Forelimb muscle (tissue), 1 donor: Measurements from ENCODE around the gene CLMN. TPM values are rescaled to one million over a fixed set of nuclear protein-coding genes. Genes with fewer than 3 reads are reported as not detected.

Experiments used
- DNase-seq: peaks from one replicate; pipeline ENCODE4 v3.0.0-alpha.2; 2013; ENCODE audit warnings: low read depth
- polyA plus RNA-seq: library from polyadenylated mRNA; unstranded; fragments of 120-200 nt; gene quantifications from one replicate; pipeline ENCODE4 v1.2.1, GENCODE V29; 2013; ENCODE audit not compliant: insufficient read length

The CLMN gene
- polyA plus RNA-seq, 1 donor, result 2.5 TPM

DNA sequence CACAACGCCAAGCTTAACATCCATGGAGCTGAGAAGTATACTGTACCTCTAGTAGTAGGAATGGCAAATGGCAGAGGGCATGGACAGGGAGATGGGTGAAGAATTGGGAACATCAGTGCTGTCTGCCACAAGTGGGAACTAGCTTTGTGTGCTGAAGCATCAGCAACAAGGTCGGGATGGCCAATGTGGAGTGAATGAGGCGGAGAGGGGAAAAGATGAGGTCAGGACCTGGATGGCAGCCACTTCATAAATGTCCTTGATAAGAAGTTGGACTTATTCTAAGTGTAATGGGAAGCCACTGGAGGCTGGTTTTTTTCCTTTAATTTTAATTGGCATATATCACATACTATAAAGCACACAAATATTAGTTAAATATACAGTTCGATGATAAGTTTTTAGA, 21.9 kb upstream of the CLMN start:
- no peak for DNase-seq

DNA sequence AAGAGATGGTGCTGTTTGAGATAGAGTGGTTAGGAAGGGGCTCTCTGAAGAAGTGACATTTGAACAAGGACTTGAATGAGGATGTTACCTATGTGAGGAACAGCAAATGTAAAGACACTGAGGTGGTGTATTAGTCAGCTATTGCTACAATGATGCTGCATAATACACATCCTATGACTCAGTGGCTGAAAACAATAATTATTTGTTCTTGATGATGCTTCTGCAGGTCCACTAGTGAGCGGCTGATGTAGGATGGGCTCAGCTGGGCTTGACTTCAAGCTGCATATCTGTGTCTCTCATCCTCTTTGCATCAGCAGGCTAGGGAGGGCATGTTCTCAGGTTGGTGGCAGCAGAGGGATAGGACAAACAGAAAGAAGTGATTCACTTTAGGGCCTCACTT, 21.4 kb upstream of the CLMN start:
- DNase-seq, result no peak

DNA sequence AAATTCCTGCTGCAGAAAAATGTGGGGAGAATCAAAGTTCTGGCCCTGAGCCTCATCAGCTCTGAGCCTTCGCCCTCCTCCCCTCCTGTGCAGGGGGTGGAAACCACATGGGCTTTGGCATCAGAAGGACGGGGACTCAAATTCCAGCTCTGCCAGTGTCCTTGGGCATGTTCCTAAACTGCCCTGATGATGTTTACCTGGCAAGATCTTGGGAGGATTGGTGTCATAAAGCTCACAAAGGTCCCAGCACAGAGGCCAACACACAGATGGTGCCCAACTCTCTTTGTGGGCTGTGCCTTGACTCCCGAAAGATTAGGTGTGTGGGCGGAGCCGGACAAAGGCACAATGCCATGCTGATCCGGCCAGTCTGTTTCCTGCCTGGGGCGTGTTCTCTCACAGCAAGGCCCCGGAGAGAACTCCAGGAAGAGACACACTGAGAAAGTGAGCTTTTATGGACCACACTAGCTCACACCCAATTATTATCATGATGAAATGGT, 20.5 kb upstream of the CLMN start:
- no peak for DNase-seq

DNA sequence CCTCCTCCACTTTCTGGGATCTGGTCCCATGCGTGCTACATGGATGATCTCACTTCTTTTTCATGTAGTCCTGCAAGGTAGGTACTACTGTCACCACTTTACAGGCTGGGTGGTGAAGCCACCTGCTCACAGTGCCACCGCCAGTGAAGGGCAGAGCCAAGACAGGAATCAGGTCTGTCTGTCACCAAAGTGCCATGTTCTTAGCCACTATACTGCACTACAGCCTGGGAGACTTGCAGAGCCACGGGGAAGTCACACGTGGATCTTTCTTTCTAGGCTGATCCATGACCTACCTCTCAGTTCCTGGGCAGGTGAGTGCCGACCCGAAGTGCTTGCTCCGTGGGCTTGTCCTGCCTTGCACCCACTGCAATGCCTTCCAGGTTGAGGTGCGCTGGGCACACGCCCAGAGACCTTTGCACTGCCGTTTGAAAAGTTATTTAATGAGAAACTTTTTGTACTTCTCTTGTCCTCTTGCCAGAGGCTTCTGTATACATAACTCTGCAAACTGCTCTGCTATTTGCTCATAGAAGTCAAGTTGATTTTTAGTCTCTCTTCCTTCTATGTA, 19.7 kb upstream of the CLMN start:
- DNase-seq, result no peak

DNA sequence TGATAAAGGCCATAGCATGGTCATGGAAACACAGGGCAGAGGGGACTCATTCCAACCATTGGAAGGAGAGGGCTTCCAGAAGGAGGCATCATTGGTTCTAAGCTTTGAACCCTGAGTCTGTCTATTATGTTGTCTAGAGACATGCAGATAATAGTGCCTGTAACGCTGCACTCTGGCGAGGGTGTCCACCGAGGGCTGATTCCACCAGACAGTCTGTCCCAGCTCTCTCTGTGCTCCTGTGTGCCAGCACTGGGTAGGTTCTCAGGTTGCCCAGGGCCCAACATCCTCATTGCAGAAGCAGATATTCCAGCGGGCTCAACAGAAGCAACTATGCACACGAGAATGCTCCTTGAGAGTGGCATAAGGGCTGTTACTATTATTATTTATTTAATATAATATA, 18.7 kb upstream of the CLMN start:
- no peak for DNase-seq

DNA sequence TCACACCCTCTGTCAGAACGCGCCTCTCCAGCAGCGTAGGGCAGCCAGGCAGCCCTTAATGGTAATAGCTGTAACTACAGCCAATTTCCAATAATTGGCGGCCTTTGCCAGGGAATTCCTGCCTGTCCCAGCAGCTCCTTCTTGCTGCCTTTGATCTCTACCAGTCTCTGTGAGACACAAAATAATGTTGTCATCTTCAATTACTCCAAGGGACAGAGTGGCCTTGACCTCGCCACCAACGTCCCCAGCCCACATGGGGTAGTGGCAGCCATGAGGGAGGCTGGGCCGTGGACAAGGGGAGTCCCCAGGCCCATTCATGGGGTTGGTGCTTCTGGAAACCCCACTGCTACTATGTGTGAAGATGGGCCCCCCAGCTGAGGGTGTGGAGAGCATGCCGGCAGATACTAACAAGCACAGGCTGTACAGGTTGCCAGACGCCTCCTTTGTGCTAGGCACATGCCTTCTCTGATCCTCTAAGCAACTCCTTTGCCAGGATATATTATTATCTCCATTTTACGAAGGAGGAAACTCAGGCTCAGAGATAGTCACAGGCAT, 17.4 kb upstream of the CLMN start:
- no peak for DNase-seq

DNA sequence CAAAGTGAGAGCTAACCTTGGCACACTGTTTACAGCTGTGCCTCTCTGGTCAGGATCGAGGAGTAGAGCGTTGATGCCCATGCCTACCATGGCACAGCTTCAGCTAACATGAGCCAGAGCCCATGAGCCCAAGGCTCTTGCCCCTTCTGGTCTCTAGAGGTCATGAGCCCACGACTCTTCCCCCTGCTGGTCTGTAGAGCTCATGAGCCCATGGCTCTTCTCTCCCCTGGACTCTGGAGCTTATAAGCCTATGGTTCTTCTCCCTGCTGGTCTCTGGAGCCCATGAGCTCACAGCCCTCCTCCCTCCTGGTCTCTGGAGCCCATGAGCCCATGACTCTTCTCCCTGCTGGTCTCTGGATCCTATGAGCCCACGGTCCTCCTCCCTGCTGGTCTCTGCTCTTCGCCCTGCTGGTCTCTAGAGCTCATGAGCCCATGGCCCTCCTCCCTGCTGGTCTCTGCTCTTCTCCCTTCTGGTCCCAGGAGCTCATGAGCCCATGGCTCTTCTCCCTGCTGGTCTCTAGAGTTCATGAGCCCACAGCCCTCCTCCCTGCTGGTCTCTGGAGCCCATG, 16.6 kb upstream of the CLMN start:
- no peak for DNase-seq

DNA sequence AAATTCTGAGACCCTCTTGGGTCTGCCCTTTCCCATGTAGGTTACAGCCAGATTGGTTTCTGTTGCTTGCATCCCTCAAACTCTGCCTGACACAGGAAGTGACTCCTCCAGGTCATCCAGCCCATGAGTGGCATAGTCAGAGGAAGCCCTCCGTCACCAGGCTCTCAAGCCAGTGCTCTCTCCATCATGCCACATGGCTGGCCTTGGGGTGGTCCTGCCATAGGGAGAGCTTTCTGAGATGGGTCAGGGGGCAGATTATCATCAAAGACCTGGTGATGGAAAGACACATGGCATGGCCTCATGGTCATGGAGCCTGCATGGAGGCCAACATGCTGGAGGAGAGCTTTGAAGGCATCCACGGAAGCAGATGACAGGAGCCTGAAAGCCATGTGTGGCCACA, 15.4 kb upstream of the CLMN start:
- DNase-seq, result no peak

DNA sequence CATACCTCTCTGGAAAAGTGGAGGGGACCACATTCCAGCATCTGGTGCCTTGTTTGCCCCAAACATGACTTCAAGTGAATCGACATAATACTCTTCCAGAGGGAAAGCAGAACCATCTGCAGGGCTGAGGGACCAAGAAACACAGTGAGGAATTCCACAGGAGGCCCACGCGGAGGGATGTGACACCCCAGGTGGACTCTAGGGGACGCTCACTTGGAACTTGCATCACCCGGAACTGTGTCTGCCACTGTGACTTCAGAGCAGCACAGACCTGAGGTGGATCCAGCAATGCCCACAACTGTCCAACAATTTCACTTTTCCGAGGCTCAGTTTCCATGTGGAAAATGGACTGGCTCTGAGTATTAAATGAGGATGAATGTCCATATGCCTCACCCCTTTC, 14.3 kb upstream of the CLMN start:
- DNase-seq, result no peak

DNA sequence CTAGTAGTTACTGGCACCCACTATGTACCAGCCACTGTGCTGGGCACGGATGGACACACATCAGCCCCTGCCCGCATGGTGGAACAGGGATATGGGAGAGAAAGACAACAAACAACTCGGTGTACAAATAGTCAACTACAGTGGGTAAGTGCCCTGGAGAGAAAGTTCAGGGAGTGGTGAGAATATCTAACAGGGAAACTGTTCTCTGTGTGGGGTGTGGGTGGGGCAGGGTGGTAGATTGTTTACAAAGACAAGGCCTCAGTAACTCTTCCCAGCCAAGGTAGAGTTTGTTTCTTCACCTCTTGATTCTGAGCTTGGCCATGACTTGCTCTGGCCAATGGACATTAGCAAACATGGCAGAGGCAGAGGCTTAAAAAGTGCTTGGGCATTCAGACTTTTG, 12.9 kb upstream of the CLMN start:
- DNase-seq, result no peak

DNA sequence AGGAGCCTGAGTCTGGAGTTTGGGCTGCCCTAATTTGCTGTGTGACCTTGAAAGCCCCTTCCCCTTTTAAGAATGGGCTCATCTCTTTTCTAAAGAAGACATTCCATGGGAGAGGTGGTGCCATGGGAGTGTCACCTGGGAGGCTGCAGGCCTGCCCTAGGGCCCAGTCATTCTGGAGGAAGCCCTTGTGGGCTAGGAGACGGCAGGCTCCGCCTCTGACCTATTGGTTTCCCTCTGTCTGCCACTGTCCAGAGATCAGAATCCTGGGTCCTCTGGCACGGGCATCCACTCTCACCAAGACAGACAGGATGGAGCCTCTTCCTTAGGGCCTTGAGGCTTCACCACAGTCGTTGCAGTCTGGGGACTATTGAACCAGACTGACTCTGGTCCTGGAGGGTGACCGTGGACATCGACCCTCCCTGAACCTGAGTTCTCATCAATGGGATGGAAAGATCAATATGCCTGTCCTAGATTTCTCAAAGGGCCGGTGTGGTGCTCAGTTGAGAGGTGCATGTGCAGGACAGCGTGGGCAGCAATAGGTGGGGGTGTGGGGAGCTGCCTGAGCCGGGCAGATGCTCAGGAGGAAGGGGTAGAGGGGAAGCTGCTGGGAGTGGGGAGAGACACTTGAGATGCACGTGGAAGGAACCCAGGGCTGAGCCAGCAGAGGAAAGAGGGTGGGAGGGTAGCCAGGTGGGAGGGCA, 12.2 kb upstream of the CLMN start:
- no peak for DNase-seq

DNA sequence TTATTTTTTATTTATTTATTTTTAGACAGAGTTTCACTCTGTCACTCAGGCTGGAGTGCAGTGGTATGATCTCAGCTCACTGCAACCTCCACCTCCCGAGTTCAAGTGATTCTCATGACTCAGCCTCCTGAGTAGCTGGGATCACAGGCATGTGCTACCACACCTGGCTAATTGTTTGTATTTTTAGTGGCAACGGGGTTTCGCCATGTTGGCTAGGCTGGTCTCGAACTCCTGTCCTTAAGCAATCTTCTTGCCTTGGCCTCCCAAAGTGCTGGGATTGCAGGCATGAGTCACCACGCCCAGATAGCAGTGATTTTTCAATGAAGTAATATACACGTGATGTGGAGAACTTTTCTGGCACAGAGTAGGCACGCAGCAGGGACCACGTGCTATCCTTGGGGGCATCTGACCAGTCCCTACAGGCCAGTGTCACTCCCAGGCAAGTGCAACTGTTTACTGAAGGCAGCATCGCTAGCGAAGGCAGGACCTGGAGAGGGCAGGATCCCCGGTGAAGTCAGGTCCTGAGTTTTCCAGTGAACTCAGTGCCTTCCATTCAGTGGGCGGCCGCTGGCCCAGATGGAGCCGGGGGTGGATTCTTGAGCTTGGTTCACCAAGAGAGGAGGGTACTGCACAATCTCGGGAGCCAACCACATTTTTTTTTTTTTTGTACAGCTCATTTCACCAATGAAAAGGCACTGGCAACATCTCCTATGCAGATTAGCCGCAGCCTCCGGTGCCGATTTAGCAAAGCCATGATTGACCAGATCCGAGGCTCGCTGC, 11.1 kb upstream of the CLMN start:
- DNase-seq, result no peak

DNA sequence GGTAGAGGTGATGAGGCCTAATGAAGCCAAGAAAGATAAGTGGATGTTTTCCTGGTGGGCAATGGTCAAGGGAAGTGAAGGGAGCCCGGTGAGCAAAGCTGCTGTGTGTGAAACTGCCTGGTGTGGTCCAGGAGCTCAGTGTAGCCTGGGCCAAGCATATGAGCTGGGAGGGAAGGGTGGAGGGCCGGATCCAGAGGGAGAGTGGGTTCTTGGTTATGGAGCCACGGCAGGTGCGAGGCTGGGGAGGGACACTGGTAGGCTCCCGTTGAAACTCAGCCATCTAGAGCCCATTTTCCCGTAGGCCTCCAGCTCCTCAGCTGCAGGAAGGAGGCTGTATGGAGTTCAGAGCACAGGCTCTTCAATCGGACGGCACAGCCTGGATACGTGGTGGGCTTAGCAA, 10.2 kb upstream of the CLMN start:
- DNase-seq, result no peak

DNA sequence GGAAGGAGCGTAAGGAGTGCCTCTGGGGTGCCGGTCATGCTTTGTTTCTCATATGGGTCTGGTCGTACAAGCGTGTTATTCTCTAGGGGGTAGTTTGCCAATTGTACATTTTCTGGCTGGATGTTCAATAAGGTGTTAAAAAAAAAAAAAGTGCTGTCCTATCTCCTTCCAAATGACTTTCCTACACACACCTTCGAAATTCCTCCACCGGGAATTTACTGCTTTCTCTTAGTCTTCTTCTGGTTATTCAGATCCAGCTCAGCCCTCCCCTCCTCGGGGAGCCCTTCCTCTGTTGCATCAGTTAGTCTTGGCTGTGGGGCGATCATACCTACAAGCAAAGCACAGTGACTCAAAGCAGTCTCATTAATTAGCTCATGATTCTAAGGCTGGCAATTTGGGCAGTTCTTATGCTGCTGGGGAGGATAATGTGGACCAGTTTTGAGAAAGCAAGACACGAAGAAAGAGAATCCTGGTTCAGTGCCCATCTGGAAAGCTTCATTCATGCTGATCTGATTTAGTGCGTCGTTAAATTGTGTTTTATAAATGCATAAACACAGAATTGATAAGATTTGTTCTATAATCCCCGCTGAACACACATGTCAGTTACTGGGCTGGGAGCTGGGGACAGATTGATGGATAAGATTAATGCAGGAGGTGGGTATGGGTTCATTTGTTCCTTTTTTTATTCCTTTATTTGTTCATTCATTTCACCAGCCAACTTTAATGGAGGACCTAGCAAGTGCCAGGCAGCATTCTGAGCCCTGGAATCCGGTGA, 9.2 kb upstream of the CLMN start:
- DNase-seq, result no peak

DNA sequence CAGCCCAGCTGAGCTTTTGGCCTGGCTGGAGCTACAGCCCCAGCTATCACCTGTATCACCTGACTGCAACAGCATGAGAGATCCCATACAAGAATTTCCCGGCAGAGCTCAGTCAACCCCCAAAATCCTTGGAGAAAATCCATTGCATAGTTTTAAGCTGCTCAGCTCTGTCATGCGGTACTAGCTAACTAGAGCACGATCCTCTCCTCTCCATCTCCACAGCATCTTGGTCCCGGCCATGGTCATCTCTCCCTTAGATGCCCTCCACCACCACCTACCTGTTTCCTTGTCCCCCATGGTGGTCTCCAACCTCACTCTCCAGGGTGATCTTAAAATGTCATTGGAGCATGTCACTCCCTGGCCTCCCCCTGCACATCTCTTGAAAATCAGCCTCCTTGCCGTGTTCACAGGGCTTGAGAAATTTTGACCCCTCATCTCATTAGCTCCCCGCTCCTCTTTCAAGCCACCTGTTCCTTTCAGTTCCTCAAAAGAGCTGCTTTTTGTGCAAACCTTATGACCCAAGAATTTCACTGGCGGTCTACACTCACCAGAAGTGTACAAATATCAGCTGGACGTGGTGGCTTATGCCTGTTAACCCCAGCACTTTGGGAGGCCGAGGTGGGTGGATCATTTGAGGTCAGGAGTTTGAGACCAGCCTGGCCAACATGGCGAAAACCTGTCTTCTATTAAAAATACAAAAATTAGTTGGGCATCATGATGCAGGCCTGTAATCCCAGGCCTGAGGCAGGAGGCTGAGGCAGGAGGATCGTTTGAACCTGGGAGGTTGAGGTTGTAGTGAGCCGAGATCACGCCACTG, 8.1 kb upstream of the CLMN start:
- no peak for DNase-seq

DNA sequence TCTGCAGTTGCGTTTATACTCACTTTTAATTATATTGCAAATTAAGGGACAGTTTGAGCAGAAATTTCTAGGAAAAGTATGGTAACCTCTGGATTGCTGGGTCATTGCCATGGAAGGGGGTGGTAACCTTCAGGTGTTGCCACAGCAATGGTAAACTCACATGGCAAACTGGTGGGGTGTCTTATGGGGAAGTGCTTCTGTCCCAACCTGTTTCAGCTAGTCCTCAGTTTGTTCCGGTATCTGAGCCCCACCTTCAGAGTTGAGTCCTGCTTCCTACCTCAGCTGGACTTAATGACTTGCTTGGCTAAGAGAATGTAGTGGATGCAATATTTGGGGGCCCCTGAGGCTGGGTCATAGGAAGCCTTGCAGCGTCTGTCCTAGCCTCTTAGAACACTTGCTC, 7.3 kb upstream of the CLMN start:
- DNase-seq, result no peak

DNA sequence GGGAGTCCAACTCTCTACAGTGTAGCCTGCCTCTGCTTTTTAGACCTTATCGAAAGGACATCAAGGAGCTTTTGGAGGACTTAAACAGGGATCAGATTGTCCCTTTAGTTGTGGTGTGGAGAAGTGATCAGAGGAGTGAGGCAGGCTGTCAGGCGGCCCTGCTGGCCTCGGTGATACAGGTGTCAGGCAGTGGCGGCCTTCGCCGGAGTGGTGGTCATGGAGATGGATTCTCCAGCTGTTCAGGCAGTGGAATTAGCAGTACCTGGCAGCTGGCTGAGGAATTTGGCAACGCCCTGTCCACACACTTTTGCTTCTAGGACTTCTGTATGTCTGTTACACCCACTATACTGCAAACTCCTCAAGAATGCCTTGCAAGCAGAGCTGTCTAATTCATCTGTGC, 4.2 kb upstream of the CLMN start:
- DNase-seq, result no peak

DNA sequence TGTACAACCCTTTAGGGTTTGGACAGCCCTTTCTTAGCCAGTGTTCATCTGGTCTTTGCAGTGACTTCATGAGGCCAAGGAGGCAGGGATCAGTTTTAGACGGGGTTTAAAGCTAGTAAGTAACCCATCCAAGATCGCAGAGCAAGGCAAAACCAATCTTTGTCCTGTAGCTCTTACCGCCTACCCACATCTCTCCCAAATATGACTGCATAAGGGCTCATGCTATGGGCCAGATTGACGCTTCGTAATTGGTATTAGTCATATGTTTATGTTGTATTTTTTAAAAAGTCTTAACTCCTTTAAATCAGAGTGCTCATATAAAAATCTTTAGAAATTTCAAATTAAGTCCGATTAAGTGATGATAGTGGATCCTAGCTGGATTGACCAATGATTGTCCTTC, 3.7 kb upstream of the CLMN start:
- DNase-seq, result no peak

DNA sequence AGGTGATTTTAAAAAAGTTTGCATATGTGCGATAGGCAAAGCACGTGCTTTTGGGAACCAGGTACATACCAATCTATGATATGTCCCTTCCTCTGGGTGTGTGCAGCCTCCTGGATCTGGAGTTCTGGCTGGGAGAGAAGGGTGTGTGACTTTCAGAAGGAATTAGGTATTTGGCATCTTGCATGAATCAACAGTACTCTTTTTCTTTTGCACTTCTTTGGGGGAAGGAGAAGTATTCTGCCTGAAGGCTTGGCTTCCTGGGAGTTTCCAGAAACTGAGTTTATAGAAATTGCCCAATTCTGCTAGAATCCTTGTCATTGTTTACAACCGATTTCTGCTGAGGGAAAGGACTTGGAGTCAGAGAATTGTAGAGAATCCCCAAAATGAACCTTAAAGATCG, 2.9 kb upstream of the CLMN start:
- no peak for DNase-seq

DNA sequence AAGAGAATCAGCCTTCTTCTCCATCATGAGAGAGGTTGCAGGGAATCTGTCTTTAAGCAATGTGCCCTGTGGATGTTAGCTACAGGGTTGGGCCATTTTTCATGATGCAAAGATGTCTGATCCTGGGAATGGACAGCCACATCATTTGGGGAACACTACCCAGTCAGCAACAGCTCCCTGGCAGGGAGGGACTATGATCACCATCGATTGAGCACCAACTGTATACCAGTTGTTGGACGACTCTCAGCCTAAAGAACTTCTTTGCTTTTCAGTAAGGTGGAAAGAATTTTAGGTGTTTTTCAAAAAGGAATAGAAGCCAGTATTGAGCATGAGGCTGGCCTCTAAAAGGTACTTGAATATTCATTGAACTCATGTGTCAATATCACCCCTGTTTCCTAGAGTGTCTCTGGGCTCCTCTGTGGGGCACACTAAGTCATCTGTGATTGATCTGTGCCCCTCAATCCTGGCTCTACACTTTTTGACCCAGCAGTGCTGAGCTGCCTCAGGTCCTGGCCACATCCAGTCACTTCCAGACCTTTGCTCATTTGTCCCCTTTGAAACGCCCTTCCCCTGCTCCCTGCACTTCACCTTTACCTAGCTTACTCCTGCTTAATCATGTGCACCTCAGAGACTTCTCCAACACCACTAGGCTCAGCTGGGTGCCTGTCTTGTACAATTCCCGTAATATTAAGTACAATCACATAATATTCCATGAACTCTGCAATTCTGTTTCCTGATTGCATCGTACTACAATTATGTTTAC, 2.2 kb upstream of the CLMN start:
- no peak for DNase-seq
